ENCODE data around the gene ZSWIM8.

GRCh38 chr10:73800560-73801252, 15.3 kb downstream of the ZSWIM8 start:
- no peak for TF ChIP-seq CTCF (IDR thresholded peaks at IDR 0.05; ENCODE audit: extremely low read depth in 1 of 2, insufficient read depth in 1 of 2, low read depth in 1 of 2, low read length in 2 of 2)
- TF ChIP-seq MYC (IDR thresholded peaks at IDR 0.05; ENCODE audit: low read depth, low read length): no peak
